ENCODE data around the gene GNA14.
"Not testable (repeated sequence)": the region's sequence is repeated elsewhere in the genome, so short reads cannot be mapped to it uniquely, and the experiment has no call there.

GNA14 gene

DNA sequence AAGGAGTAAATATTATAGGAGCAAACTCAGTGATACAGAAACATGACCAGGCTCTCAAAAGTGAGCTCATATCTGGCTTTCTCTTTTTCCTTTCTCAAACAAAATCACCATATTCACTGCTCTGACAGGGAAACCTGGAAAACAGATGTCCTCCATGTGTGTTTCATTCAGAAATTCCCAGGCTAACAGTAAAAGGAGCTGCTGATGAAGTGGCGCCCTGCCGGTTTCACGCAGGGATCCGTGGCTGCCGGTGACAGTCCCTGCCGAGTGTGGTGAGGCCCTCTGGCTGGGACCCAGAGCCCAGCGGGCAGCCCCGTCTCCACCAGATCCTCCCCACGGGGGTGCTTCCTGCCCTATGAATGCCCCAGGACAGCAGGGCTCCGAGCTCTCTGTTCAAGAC, 208.1 kb downstream of the GNA14 start:
- DNase-seq: peak; percentile 73

DNA sequence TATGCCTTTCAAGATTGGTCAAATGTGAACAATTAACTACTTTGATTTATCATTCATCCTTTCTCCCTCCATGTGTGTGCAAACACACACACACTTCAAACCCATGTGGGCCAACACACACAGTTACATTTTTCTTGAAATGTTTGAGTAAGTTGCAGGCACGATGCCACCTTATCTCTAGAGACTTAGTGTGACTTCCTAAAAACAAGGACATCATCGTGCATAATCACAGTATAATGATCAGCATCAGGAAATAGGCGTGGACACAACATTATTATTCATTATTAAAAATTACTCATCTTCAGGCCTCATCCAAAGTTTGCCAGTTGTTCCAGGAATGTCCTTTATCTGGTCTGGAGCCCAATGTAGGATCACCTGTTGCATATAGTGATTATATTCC, 209.5 kb downstream of the GNA14 start:
- DNase-seq: no peak

DNA sequence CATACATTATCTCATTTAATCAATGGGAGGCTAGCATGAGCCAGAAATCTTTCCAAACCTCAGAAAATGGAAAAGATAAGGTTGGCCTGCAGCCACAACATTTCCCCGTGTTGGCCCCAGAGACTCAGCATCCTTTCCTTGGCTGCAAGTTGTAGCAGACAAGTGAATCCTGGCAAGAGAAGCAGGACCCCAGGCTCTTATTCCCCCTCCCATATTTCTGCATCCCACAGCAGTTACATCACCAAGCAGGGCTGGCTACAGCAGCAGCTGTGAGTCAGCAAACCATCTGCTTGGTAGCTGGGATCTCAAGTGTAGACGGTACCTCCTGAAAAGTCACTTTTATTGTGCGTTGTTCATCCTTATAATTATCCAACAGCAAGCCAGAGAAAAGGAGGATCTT, 212.4 kb downstream of the GNA14 start:
- peak; percentile 70 for DNase-seq

DNA sequence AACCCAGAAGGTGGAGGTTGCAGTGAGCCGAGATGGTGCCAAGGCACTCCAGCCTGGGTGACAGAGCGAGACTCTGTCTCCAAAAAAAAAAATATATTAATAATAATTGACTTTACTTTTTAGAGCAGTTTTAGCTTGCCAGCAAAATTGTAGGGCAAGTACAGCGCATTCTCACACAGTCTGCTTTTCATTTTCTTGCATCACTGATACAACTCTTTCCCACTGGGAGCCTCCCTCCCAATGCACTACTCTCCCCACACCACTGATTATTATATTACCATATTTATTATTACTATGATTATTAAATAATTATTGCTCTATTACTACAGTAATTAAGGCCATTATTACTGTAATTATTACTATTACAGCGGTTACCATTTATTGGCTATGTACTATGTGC, 212.8 kb downstream of the GNA14 start:
- DNase-seq: peak; percentile 27

DNA sequence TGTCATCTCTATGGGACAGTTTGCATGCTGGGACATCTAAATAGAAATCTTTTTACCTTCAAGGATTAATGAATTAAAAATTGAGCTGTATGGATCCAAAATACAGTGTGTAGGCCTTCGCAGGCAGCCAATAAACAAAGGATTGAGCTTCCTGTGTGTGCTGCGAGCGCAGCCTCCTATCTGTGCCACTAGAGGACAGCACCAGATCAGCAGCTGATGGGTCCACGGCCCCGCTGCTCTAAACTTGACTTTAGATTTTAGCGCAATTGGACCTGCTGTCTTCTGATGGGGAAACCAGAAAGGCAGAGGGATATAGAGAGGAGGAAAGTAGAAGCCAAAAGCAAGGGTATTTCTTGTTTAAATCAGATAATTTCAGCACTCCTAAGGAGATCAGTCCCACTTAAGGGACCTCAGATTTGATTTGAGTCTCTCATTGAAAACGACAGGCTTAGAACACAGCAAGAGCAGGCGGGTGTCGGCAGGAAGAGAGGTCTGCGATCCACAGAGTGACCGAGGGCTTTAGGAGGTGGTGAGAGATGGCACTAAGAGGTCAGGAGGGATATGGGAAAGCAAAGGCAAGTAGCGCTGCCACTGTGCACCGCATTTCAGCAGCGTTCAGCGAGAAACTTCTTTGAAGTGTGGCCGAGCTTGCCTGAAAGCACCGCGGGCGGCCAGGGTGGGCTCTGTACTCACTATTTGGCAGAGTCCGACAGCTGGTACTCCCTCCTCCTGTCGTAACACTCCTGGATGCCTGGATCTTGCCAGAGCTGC, 214.3 kb downstream of the GNA14 start:
- DNase-seq: peak; percentile 86

DNA sequence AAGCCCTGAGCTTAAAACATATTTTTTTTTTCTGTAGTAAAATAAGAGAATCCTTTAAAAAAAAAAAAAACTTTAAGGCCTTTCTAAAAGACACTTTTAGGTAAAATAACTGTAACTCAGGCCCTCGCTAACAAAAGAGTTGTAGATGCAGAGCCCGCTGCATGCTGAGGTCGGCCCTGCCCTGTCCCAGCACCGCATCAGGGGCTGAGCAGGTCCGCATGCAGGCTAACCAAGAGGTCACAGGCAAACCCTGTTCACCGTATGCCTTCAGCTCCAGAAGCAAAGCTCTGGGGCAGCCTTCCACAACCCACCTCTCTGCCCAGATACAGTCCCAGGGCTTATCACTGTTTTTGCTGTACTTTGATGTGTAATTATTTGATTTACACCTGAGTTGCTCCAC, 216.1 kb downstream of the GNA14 start:
- DNase-seq: no peak

DNA sequence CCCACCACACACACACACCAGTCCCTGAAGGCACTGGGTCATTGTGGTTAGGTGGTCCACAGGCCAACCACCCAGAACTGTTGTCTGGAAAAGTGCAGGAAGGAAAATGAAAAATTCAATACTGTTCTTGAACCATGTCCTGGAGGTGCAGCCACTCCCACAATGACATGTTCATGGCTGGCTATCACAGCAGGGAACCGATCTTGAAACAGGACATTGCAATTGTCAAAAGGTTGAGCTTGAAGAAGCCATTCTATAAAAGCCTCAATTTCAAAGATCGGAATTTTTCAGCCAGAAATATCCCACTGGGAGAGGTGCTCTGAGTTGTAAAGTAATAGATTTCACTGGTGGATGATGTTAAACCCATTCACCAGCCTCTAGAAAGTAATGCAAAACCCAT, 218.2 kb downstream of the GNA14 start:
- DNase-seq: no peak

DNA sequence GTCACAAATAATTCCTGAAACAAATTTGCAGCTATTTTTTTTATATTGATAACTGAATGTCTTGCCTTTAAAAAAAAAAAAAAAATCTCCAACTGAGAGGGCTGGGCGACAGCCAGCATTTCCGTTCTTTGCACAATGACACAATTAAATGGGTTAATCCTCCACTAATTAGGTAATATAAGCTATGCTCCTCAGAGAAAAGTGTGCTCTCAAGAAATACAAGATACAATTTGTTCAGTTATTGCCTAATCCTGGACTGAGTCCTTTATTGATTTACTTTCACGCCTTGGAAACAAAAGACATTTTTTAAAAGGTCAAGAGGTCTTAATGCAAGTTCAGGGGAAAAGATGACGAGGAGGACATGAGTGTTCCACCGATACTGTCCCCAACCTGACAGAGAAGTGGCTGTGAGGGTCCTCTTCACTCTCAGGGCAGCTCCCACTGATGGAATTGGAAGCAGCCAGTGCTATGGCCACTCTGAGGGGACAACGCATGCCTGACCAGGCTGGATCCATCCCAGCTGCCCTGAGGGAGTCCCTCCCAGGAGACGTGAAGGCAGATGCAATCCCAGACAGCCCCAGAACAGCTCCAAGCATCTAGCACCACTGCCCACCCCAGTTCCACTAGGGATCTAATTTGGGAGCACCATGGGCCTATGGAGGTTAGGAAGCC, 220.7 kb downstream of the GNA14 start:
- peak; percentile 38 for DNase-seq

DNA sequence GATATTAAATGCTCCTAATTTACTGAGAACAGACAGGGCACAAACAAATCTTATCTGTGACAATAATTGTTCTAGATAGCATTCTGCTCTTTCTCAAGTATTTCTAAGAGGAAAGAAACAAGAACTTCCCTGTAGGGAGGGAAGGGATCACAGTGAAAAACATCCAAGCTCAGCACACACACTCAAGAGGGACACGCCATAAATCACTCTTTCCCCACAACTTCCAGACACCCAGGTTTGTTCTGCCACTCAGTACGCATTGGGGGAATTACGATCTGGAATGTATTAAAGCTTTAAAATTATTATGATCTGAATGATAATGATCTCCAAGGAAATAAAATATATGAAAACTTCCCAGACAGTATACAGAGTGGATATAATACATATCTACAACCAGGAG, 221.4 kb downstream of the GNA14 start:
- DNase-seq: no peak

DNA sequence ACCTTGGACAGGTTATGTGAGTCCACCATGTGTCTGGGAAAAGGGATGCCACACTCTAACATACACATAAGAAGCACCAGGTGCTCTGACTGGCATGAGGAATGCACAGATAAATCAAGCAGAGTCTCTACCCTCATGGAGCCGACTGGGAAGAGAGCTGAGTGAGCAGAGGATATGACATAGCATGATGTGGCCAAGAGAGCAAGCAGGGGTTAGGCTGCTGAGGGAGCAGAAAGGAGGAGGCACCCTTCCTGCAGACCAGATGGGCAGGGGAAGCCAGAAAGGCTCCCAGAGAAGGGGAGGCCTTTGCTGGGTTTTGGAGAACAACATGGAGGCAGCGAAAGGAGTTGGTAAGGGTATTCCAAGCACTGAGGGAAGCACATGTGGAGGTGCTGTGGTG, 223.1 kb downstream of the GNA14 start:
- DNase-seq: no peak

DNA sequence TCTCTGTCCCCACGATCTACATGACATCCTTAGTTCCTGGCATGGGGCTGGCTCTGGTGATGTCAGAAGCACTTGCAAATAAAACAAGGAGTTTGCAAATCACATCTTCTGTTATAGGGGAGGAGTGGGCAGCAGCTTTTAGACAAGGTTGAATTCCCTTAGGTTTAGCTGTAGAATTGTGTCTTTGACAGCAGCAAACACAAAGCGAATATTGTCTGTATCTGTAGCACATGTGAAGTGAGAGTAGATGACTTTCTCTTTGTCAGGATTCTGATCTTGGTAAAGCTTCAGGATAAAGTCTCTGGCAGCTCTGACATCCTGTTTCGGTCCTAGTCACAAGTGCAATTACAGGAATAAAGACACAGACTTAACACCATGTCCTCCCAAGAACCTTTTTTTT, 224.3 kb downstream of the GNA14 start:
- no peak for DNase-seq

DNA sequence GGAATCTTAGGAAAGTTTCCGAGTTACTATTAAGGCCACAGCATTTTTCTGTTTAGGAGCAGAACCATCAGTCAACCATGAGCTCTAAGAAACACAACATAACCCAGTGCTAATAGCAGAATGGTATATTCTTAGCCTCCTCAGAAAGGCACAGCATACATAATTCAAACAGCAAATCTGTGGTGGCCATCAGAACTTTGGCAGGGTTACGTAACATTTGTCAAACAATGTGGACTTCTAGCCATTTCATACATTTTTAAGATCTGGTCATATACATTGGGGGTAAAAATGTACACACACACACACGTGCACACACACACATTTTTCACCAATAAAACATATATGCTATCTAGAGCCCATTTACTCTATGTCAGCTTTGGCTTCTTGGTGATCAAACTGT, 225.2 kb downstream of the GNA14 start:
- no peak for DNase-seq

DNA sequence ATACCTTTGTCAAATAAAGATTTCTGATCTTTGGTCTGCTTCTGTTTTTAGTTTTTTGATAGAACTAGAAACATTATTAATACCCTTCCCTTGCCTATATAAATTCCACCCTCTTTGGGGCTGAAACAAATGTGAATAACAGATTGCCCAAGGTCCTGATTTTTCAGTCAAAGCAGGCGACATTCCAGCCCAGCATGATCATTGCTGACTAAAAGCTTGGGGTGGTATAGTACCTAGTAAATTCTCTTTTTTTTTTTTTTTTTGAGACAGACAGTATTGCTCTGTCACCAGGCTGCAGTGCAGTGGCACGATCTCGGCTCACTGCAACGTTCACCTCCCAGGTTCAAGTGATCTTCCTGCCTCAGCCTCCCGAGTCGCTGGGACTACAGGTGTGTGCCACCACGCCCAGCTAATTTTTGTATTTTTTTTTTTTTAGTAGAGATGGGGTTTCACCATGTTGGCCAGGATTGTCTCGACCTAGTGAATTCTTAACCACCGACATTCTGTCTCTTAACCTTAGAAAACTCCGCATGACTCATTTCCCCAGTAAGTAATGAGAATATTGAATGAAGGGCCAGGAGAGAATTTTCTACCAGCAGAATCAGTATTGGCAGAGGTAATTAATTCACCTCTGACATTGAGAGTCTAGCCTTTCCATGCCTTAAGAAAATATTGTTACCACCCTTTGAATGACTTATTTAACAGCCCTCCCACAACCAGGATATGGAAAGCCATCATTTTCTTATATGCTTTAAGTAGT, 226.4 kb downstream of the GNA14 start:
- DNase-seq: no peak

DNA sequence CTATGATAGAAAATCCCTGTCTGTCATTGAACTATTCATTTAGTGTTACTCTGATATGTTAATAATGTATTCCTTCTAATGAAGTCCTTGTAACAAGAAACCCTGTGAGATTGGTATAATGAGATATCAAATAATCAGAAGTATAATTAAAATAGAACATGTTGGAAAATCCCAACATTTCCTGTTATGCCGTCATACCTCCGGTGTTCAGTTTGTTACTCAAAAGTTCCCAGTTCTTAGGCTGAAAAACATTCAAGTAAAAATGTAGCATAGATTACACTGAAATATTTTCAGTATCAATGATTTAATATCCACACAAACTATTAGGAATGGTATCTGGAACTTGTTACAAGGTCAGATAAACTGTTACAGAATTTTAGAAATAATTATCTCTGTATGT, 227.5 kb downstream of the GNA14 start:
- DNase-seq: no peak

DNA sequence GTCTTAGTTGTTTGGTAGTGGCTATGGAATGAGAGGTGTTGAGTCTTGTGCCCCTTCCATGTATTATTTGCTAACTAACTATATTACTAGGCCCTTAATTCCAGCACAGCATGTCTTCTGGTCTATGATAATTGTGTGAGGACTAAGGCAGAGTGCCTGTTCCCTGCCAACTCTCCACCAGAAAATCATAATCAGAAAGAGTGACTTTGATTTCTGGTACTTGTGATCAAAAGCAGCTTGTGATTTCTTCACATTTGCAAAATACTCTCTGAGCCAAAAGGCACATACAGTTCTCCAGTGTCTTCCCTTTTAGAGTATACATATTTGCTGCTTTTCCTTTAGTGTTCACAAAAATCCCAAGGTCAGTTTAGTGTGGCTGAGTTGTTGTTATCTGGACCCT, 229.9 kb downstream of the GNA14 start:
- DNase-seq: no peak

DNA sequence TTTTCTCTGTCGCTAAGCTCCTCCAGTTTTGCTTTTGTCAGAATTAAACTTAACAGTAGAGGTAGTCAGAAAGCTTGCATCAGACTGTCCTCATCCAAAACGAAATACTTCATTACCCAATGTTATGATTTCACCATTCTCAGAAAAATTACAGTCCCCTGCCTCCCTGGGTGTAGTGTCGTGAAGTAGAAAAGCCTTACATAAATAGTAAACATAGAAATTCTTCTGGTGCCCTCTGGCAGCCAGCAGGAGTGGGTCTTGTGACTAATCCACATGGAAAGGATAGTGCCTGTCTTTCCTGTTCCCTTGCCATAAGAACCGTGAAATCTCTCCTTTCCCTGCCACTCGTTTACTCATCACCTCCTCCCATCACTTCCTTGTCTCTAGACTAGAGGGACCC, 230.6 kb downstream of the GNA14 start:
- no peak for DNase-seq

DNA sequence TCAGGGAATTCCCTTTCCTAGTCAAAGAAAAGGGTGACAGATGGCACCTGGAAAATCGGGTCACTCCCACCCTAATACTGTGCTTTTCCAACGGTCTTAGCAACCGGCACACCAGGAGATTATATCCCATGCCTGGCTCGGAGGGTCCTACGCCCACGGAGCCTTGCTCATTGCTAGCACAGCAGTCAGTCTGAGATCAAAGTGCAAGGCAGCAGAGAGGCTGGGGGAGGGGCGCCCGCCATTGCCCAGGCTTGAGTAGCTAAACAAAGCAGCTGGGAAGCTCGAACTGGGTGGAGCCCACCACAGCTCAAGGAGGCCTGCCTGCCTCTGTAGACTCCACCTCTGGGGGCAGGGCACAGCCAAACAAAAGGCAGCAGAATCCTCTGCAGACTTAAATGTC, 239.6 kb downstream of the GNA14 start:
- not testable (repeated sequence) for DNase-seq

DNA sequence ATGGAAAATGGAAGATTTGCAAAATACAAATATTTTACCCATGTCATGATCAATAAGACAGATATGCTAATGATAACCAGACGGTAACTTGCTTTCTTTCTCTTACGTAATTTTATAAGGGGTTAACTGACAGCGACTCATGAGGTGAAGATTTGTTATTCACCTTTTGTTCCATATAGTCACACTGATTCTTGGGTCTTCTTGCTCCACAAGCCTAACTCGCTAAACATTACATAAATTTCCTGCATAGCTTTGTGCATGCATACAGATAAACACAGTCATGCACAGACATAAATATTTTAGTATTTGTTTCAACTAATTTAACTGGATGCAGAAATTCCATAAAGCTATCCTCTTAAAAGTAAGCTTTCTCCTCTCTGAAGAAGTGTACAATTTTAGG, 244.9 kb downstream of the GNA14 start:
- DNase-seq: no peak

DNA sequence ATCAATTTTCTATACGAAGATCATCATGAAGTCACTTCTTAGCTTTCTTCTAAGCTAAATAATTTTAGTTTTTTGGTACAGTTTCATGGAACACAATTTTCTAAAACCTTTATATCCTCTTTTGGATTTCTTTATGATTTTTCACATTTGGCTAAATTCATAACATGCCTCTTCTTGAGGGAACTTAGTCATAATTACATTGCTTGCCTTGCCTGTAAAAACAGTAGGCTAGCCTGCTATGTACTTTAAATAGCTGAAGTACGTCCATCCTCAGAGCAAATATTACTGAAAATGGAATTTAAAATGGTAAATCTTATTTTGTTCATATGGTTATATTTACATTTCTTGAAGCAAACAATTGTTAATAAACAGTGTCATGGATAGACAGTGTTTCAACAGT, 245.8 kb downstream of the GNA14 start:
- DNase-seq: no peak

DNA sequence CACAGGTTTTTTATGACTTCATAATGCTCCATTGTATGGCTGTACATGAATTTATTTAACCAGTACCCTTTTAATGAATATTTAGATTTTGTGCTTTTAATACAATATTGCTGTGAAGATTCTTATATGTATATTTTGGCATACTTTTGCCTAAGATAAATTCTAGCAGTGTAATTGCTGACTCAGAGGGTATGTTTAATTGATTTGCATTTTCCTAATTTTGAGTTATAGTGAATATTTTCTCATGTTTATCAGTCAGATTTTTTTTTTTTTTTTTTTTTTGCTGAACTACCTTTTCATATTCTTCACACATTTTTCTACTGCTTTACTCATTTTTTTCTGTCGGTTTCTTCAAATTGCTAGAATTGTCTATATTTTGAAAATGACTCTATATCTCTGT, 248.2 kb downstream of the GNA14 start:
- no peak for DNase-seq

DNA sequence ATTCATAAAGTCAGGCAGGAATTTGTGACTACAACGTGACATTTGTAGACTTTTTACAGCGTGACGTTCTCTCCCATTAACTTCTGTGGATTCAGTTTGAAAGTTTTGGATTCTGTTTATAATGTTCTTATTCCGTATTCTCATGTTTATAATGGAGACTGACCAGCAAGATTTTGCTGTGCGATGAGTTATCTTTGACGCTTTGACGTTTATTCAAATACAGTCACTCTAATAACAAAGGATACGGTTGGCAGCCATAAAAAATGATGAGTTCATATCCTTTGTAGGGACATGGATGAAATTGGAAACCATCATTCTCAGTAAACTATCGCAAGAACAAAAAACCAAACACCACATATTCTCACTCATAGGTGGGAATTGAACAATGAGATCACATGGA, 249.5 kb downstream of the GNA14 start:
- DNase-seq: not testable (repeated sequence)

DNA sequence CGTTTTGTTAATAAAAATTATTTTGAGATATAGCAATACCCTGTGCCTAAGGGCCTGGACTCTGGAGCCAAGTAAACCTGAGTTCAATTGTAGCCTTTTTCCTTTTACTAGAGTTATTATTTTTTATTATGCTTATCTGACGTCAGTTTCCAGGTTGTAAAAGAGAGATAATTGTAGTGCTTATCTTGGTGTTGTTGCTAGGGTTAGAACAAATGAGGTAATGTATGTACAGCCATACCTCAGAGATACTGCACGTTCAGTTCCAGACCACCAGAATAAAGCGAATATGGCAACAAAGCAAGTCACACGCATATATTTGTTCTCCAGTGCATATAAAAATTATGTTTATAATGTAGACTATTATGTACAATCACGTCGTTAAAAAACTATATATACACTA, 255.8 kb downstream of the GNA14 start:
- DNase-seq: no peak

DNA sequence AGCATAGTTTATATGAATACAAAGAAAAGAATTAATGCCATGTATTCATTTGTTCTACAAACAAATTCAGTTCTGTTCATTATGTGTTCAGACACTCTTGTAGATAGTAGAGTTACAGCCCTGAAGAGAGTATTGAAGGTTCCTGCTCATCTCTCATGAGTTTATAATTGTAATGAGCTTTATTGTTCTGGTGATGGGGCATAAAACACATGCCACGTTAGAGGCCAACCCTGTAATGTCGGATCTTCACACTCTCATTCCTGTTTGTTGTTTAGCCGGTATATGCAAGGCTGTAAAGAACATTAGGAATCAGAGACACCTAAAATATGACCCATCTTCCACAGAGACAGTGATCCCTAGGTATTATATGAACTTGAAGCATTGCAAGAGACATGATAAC, 256.3 kb downstream of the GNA14 start:
- DNase-seq: no peak

DNA sequence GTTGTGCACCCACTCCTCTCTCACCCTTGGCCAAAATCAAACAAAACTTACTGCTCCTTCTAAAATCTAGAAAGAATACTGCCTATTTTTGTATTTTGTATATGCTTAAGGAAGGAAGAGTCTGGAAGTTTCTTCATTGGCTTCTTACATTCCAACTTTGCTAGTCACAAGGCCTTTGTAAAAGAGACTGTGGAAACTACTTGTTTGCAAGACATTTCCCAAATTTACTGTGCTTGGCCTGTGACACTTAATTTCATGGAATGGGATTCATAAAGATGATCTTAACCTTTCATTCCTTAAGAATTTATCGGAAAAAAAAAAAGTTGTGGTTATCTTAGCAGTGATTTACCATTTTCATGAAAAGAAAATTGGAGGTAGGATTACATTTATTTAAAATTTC, 261.9 kb downstream of the GNA14 start:
- DNase-seq: no peak
